ENCODE measurements around the gene DNAH12. TPM values are rescaled to one million over a fixed set of nuclear protein-coding genes. Genes with fewer than 3 reads are reported as not detected.

Gene DNAH12
- total and polyA plus RNA-seq, 10 of the 15 experiments (the other 5 are each of a cell fraction or from before 2014, with no cell fraction given), result under 0.01 to 0.35 (median 0.08) TPM

GRCh38 chr3:57583544-57583943 is 39.4 kb upstream of the DNAH12 start:
- H2AFZ ChIP-seq (ENCODE audit: control insufficient read depth, low read depth, low read length), result no peak overlapping the region
- H4K20me1 ChIP-seq (ENCODE audit: control insufficient read depth, insufficient read depth), result no peaks in the 10 kb centered on the region
- H3K4me3 ChIP-seq, result no peak overlapping the region
- peaks cover 47% of the 10 kb centered on the region for H3K79me2 ChIP-seq (ENCODE audit: control insufficient read depth, insufficient read depth, low read length)
- DNase-seq (ENCODE audit: low read depth, low spot score) (no peak), ATAC-seq (no peak), FAIRE-seq (no peak)
- H3K4me1 ChIP-seq (ENCODE audit: control insufficient read depth, insufficient read depth, low read length), result no peaks in the 10 kb centered on the region
- TF ChIP-seq ZNF592 (IDR thresholded peaks at IDR 0.05) (no peak), RB1 (IDR thresholded peaks at IDR 0.05; ENCODE audit: borderline replicate concordance) (no peak), SUZ12 (IDR thresholded peaks at IDR 0.05; ENCODE audit: unreplicated experiment) (no peak), ZNF207 (IDR thresholded peaks at IDR 0.05; ENCODE audit: borderline replicate concordance) (no peak), SMAD1 (IDR thresholded peaks at IDR 0.05; ENCODE audit: low read depth, partially characterized antibody) (no peak), CBX3 (IDR thresholded peaks at IDR 0.05; ENCODE audit: borderline replicate concordance, low read depth) (no peak), LARP7 (IDR thresholded peaks at IDR 0.05) (no peak), ZZZ3 (IDR thresholded peaks at IDR 0.05; ENCODE audit: control insufficient read depth, insufficient read length, low read depth) (no peak), EZH2 (IDR thresholded peaks at IDR 0.05; ENCODE audit: borderline replicate concordance, control insufficient read depth, low read depth, low read length) (no peak), SUPT20H (IDR thresholded peaks at IDR 0.05; ENCODE audit: borderline replicate concordance, control insufficient read depth, low read depth, low read length) (no peak), SREBF2 (IDR thresholded peaks at IDR 0.05; ENCODE audit: low read length) (no peak), IKZF1 (conservative IDR thresholded peaks at IDR 0.05) (no peak), EGR1 (IDR thresholded peaks at IDR 0.05; ENCODE audit: borderline replicate concordance in 1 of 2, low read depth in 2 of 2, low read length in 2 of 2) (no peak), CBFB (IDR thresholded peaks at IDR 0.05; ENCODE audit: low read depth) (no peak), WRNIP1 (IDR thresholded peaks at IDR 0.05; ENCODE audit: borderline replicate concordance, low read depth, low read length) (no peak), CREB1 (IDR thresholded peaks at IDR 0.05; ENCODE audit: low read depth) (no peak), HCFC1 (IDR thresholded peaks at IDR 0.05; ENCODE audit: low read length) (no peak), TCF7 (IDR thresholded peaks at IDR 0.05; ENCODE audit: borderline replicate concordance) (no peak), ELK1 (IDR thresholded peaks at IDR 0.05; ENCODE audit: low read depth, low read length) (no peak)
- no peak overlapping the region for H3K4me2 ChIP-seq (ENCODE audit: control insufficient read depth, insufficient read depth)
- no peaks in the 10 kb centered on the region for H3K27me3 ChIP-seq (replicated peaks in 1 of 2; ENCODE audit: control insufficient read depth in 2 of 2, insufficient read depth in 2 of 2, low read length in 1 of 2)
- peaks cover 0 to 9% of the 10 kb centered on the region in 2 experiments; a peak in 2 of 4 replicates for H3K36me3 ChIP-seq (ENCODE audit: control insufficient read depth in 2 of 2, insufficient read depth in 2 of 2, low read length in 1 of 2)
- H3K9ac ChIP-seq (ENCODE audit: control insufficient read depth, insufficient read depth, low read length), result no peak overlapping the region
- SMC1A ChIA-PET (ENCODE audit: uncharacterized antibody, unreplicated experiment), result no interaction called here
- BruUV-seq (replicated peaks), result no TSS peak
- WGBS (ENCODE audit: insufficient coverage, insufficient replicate concordance, low lambda C conversion rate, missing lambda C conversion rate), result 94% methylated on average over 2 of the region's 2 CpGs
- POLR2A ChIA-PET, result no interaction called here
- RAD21 ChIA-PET (ENCODE audit: unreplicated experiment), result no interaction called here
- CTCF ChIA-PET, result interaction anchor here (1.2 kb wide), 1 partner anchor 11 kb away, joined by 3 read pairs; no protein-coding TSS in a partner anchor
- in situ Hi-C loops (cut with MboI), result no loop called here
- no peaks in the 10 kb centered on the region for H3K9me3 ChIP-seq (replicated peaks; ENCODE audit: control insufficient read depth, insufficient read depth, low read length)
- no peak overlapping the region for H3K27ac ChIP-seq (ENCODE audit: control insufficient read depth, insufficient read depth)
- intact Hi-C loops (cut with micrococcal nuclease; ENCODE audit: unreplicated experiment), result no loop called here
